GM19455 (cell line): ENCODE data around the gene SNAPC4.

Experiments used
- ATAC-seq: cut with Tn5 transposase; IDR thresholded peaks from one replicate; pipeline ENCODE4 v1.9.1; 2021; ENCODE audit not compliant: unreplicated experiment

The SNAPC4 gene

GRCh38 chr9:136373300-136374182 is 26.4 kb downstream of the SNAPC4 start, which contains the start of gene CARD9:
Gene CARD9 (minus strand): TSS chr9:136373669. CDS start chr9:136372078, 1,591 bp downstream.
- no peak for ATAC-seq

GRCh38 chr9:136372561-136373299 is 27.2 kb downstream of the SNAPC4 start:
- no peak for ATAC-seq

GRCh38 chr9:136372006-136372405 is 28.0 kb downstream of the SNAPC4 start:
- ATAC-seq, result no peak

- ATAC-seq, result no peak
These were observed 28.5 kb downstream of the SNAPC4 start for GRCh38 chr9:136371533-136371880.

- no peak for ATAC-seq
These were observed 29.1 kb downstream of the SNAPC4 start for GRCh38 chr9:136370687-136371532.

GRCh38 chr9:136370037-136370436 is 29.9 kb downstream of the SNAPC4 start:
- ATAC-seq, result no peak

GRCh38 chr9:136368190-136368589 is 31.8 kb downstream of the SNAPC4 start:
- no peak for ATAC-seq

GRCh38 chr9:136367296-136368145 is 32.4 kb downstream of the SNAPC4 start:
- ATAC-seq, result no peak

- ATAC-seq, result no peak
These were observed 33.1 kb downstream of the SNAPC4 start for GRCh38 chr9:136366826-136367225.

- ATAC-seq, result no peak
These were observed 34.2 kb downstream of the SNAPC4 start for GRCh38 chr9:136365775-136366222.

GRCh38 chr9:136364942-136365774 is 34.8 kb downstream of the SNAPC4 start:
- no peak for ATAC-seq

- ATAC-seq, result no peak
These were observed 35.8 kb downstream of the SNAPC4 start for GRCh38 chr9:136363949-136364748.

GRCh38 chr9:136363106-136363948 is 36.6 kb downstream of the SNAPC4 start, which contains the start of gene DNLZ:
Gene DNLZ (minus strand): TSS chr9:136363744. CDS start chr9:136363714, 30 bp downstream.
- ATAC-seq, result peak; percentile 77

GRCh38 chr9:136362450-136362784 is 37.6 kb downstream of the SNAPC4 start:
- no peak for ATAC-seq

- no peak for ATAC-seq
These were observed 38.1 kb downstream of the SNAPC4 start for GRCh38 chr9:136361754-136362449.

GRCh38 chr9:136361047-136361753 is 38.8 kb downstream of the SNAPC4 start:
- no peak for ATAC-seq
